Kidney tubule cell (primary cell): ENCODE measurements around the gene SLC6A18.

Experiments
- DNase-seq: peaks from one replicate; pipeline ENCODE4 v3.0.0-alpha.2; 2018; ENCODE audit warnings: low spot score

The SLC6A18 gene

GRCh38 chr5:1187234-1187949 is 37.8 kb upstream of the SLC6A18 start:
- no peak for DNase-seq

- DNase-seq = no peak
Observed at GRCh38 chr5:1187950-1188334, 37.2 kb upstream of the SLC6A18 start.

- no peak for DNase-seq
Observed at GRCh38 chr5:1188464-1188863, 36.7 kb upstream of the SLC6A18 start.

- no peak for DNase-seq
Observed at GRCh38 chr5:1189269-1189668, 35.9 kb upstream of the SLC6A18 start.

- no peak for DNase-seq
Observed at GRCh38 chr5:1190278-1190677, 34.9 kb upstream of the SLC6A18 start.

- DNase-seq = no peak
Observed at GRCh38 chr5:1190837-1191239, 34.3 kb upstream of the SLC6A18 start.

GRCh38 chr5:1192971-1193590 is 32.1 kb upstream of the SLC6A18 start:
- DNase-seq = no peak

- no peak for DNase-seq
Observed at GRCh38 chr5:1193591-1193985, 31.6 kb upstream of the SLC6A18 start.

GRCh38 chr5:1194378-1194777 is 30.8 kb upstream of the SLC6A18 start:
- no peak for DNase-seq

GRCh38 chr5:1195439-1195838 is 29.7 kb upstream of the SLC6A18 start:
- DNase-seq = no peak

- DNase-seq = no peak
Observed at GRCh38 chr5:1195916-1196315, 29.3 kb upstream of the SLC6A18 start.

- no peak for DNase-seq
Observed at GRCh38 chr5:1196562-1196961, 28.6 kb upstream of the SLC6A18 start.

GRCh38 chr5:1197876-1198666 is 27.1 kb upstream of the SLC6A18 start:
- DNase-seq = no peak

- no peak for DNase-seq
Observed at GRCh38 chr5:1199340-1199648, 25.9 kb upstream of the SLC6A18 start.

- no peak for DNase-seq
Observed at GRCh38 chr5:1199649-1200494, 25.3 kb upstream of the SLC6A18 start.

GRCh38 chr5:1200495-1201326 is 24.5 kb upstream of the SLC6A18 start:
- no peak for DNase-seq

- DNase-seq = no peak
Observed at GRCh38 chr5:1201327-1202025, 23.7 kb upstream of the SLC6A18 start, which contains the start of gene SLC6A19. Gene SLC6A19 (plus strand): TSS chr5:1201595. CDS start chr5:1201651, 56 bp downstream.

GRCh38 chr5:1202026-1202797 is 23.0 kb upstream of the SLC6A18 start:
- no peak for DNase-seq

- no peak for DNase-seq
Observed at GRCh38 chr5:1202798-1203185, 22.4 kb upstream of the SLC6A18 start.
